ENCODE results near the gene TENT5A. TPM values are rescaled to one million over a fixed set of nuclear protein-coding genes. Genes with fewer than 3 reads are reported as not detected.
"Not testable (repeated sequence)": the region's sequence is repeated elsewhere in the genome, so short reads cannot be mapped to it uniquely, and the experiment has no call there.

Gene TENT5A
- total and polyA plus RNA-seq, 5 donors from 2014 or later: 1.2 to 4.8 (median 3.2) TPM

- Histone ChIP-seq H3K4me3 (ENCODE audit: low read depth, low read length) (peak overlapping the region; percentile 59), H3K36me3 (ENCODE audit: control insufficient read depth, insufficient read depth, low read length) (no peaks in the 10 kb centered on the region), H3K9me3 (ENCODE audit: control insufficient read depth in 2 of 2, low read length in 2 of 2) (no peaks in the 10 kb centered on the region), H3K27me3 (ENCODE audit: control insufficient read depth, insufficient read depth, low read length) (peaks cover 5% of the 10 kb centered on the region), H3K4me1 (ENCODE audit: control insufficient read depth, insufficient read depth, low read length, poor library complexity, severe bottlenecking) (peaks cover 16% of the 10 kb centered on the region), H3K27ac (ENCODE audit: insufficient read depth, low read length, poor library complexity, severe bottlenecking) (no peak overlapping the region)
- H3K9me3 Mint-ChIP-seq: peaks cover 0 to 2% (median 0%) of the 10 kb centered on the region in 7 donors
- peak overlapping the region in 3 of 4 donors; percentile 96 to 99 (median 97) for H3K4me3 Mint-ChIP-seq
- no peak overlapping the region for H3K27ac Mint-ChIP-seq
- peaks cover 0 to 51% (median 43%) of the 10 kb centered on the region in 4 donors for H3K4me1 Mint-ChIP-seq
- peaks cover 7% of the 10 kb centered on the region for H3K36me3 Mint-ChIP-seq
- H3K27me3 Mint-ChIP-seq: peaks cover 32% of the 10 kb centered on the region
- no peak for DNase-seq
- no peak for ATAC-seq (ENCODE audit: low read depth in 2 of 2)
Measured at GRCh38 chr6:81749707-81750106, 2.8 kb downstream of the TENT5A start.

- Mint-ChIP-seq H3K4me3 (peak overlapping the region in 1 of 4 donors; percentile 23), H3K36me3 (peaks cover 7% of the 10 kb centered on the region), H3K4me1 (peaks cover 0 to 51% (median 41%) of the 10 kb centered on the region in 4 donors), H3K27ac (no peak overlapping the region), H3K27me3 (peaks cover 26% of the 10 kb centered on the region), H3K9me3 (peaks cover 0 to 2% (median 0%) of the 10 kb centered on the region in 7 donors)
- no peak for DNase-seq
- no peak for ATAC-seq (ENCODE audit: low read depth in 2 of 2)
- Histone ChIP-seq H3K27me3 (ENCODE audit: control insufficient read depth, insufficient read depth, low read length) (peaks cover 5% of the 10 kb centered on the region), H3K4me3 (ENCODE audit: low read depth, low read length) (no peak overlapping the region), H3K36me3 (ENCODE audit: control insufficient read depth, insufficient read depth, low read length) (no peaks in the 10 kb centered on the region), H3K27ac (ENCODE audit: insufficient read depth, low read length, poor library complexity, severe bottlenecking) (no peak overlapping the region), H3K9me3 (ENCODE audit: control insufficient read depth in 2 of 2, low read length in 2 of 2) (no peaks in the 10 kb centered on the region), H3K4me1 (ENCODE audit: control insufficient read depth, insufficient read depth, low read length, poor library complexity, severe bottlenecking) (peaks cover 16% of the 10 kb centered on the region)
Measured at GRCh38 chr6:81748994-81749393, 3.5 kb downstream of the TENT5A start.

DNA sequence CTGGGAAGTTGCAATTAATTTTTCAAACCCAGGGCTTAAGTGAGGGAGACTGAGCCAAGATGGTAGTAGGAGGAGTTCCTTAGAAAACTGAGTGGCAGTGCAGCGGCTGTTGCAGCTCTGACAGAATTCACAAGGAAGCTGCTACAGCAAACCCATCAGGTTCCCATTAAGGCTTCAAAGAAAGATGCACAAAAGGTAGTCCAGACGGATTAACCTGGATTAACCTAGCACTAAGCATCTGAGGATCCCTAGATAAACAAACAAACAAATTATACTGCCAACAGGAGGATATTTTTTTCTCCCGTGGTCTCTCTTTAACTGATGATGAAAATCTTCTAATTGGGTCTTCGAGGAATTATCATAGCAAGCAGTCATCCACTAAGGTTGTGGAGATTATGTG lies 5.2 kb downstream of the TENT5A start:
- Histone ChIP-seq H3K27ac (ENCODE audit: insufficient read depth, low read length, poor library complexity, severe bottlenecking) (no peak overlapping the region), H3K36me3 (ENCODE audit: control insufficient read depth, insufficient read depth, low read length) (no peaks in the 10 kb centered on the region), H3K9me3 (ENCODE audit: control insufficient read depth in 2 of 2, low read length in 2 of 2) (no peaks in the 10 kb centered on the region), H3K4me3 (ENCODE audit: low read depth, low read length) (no peak overlapping the region), H3K27me3 (ENCODE audit: control insufficient read depth, insufficient read depth, low read length) (peaks cover 5% of the 10 kb centered on the region), H3K4me1 (ENCODE audit: control insufficient read depth, insufficient read depth, low read length, poor library complexity, severe bottlenecking) (peaks cover 16% of the 10 kb centered on the region)
- ATAC-seq (ENCODE audit: low read depth in 2 of 2) (no peak), DNase-seq (no peak)
- no peak overlapping the region for H3K4me3 Mint-ChIP-seq
- peaks cover 19% of the 10 kb centered on the region for H3K27me3 Mint-ChIP-seq
- no peaks in the 10 kb centered on the region for H3K9me3 Mint-ChIP-seq
- H3K4me1 Mint-ChIP-seq: peaks cover 0 to 44% (median 35%) of the 10 kb centered on the region in 4 donors
- H3K36me3 Mint-ChIP-seq: peaks cover 7% of the 10 kb centered on the region
- no peak overlapping the region for H3K27ac Mint-ChIP-seq

GRCh38 chr6:81744131-81744530 lies 8.3 kb downstream of the TENT5A start:
- Mint-ChIP-seq H3K4me1 (peaks cover 0 to 20% (median 13%) of the 10 kb centered on the region in 4 donors), H3K9me3 (no peaks in the 10 kb centered on the region), H3K27ac (no peak overlapping the region), H3K27me3 (no peaks in the 10 kb centered on the region), H3K4me3 (no peak overlapping the region), H3K36me3 (peaks cover 3% of the 10 kb centered on the region)
- Histone ChIP-seq H3K27me3 (ENCODE audit: control insufficient read depth, insufficient read depth, low read length) (no peaks in the 10 kb centered on the region), H3K27ac (ENCODE audit: insufficient read depth, low read length, poor library complexity, severe bottlenecking) (no peak overlapping the region), H3K4me1 (ENCODE audit: control insufficient read depth, insufficient read depth, low read length, poor library complexity, severe bottlenecking) (no peaks in the 10 kb centered on the region), H3K9me3 (ENCODE audit: control insufficient read depth in 2 of 2, low read length in 2 of 2) (no peaks in the 10 kb centered on the region), H3K4me3 (ENCODE audit: low read depth, low read length) (no peak overlapping the region), H3K36me3 (ENCODE audit: control insufficient read depth, insufficient read depth, low read length) (no peaks in the 10 kb centered on the region)
- no peak for ATAC-seq (ENCODE audit: low read depth in 2 of 2)
- no peak for DNase-seq

DNA sequence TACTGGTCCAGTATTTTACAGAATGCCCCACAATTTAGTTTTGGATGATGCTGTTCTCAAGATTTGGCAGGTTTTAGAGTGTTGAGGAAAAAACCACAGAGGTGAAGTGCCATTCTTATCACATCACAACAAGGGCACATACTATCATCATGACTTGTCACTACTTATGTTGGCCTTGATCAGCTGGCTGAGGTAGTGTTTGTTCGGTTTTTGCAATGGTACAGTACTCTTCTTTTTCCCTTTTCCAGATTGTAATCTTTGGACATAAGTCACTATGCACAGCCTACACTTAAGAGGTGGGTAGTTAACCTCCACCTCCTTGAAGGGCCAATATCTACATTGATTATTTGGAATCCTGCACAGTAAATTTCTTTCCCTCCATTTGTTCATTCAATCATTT lies 8.8 kb downstream of the TENT5A start:
- H3K4me1 Mint-ChIP-seq: peaks cover 0 to 16% (median 9%) of the 10 kb centered on the region in 4 donors
- no peaks in the 10 kb centered on the region for H3K9me3 ChIP-seq (ENCODE audit: control insufficient read depth in 2 of 2, low read length in 2 of 2)
- no peaks in the 10 kb centered on the region for H3K36me3 ChIP-seq (ENCODE audit: control insufficient read depth, insufficient read depth, low read length)
- H3K27ac ChIP-seq (ENCODE audit: insufficient read depth, low read length, poor library complexity, severe bottlenecking): no peak overlapping the region
- DNase-seq: no peak
- no peak overlapping the region for H3K4me3 ChIP-seq (ENCODE audit: low read depth, low read length)
- H3K27me3 Mint-ChIP-seq: no peaks in the 10 kb centered on the region
- H3K4me1 ChIP-seq (ENCODE audit: control insufficient read depth, insufficient read depth, low read length, poor library complexity, severe bottlenecking): no peaks in the 10 kb centered on the region
- ATAC-seq (ENCODE audit: low read depth in 2 of 2): no peak
- no peak overlapping the region for H3K27ac Mint-ChIP-seq
- no peak overlapping the region for H3K4me3 Mint-ChIP-seq
- peaks cover 3% of the 10 kb centered on the region for H3K36me3 Mint-ChIP-seq
- H3K9me3 Mint-ChIP-seq: no peaks in the 10 kb centered on the region
- H3K27me3 ChIP-seq (ENCODE audit: control insufficient read depth, insufficient read depth, low read length): no peaks in the 10 kb centered on the region

DNA sequence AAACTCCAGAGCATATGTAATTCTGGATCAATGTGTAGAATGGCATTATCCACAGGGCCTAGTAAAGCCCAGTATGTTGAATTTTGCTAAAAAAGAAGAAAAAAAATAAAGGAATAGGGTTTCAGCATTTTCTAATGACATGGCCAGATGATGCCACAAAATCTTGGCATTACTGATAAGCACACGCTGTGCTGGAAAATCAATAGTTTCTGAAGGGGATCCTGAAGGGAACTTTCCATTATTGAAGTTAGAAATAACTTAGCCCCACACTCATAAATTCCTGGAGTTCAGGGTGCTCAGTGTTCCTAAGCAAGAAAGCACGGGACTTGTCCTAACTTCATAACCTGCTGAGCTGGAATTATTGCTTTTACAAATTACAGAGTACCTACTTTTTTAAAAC lies 10.8 kb downstream of the TENT5A start:
- Mint-ChIP-seq H3K27ac (no peak overlapping the region), H3K9me3 (no peaks in the 10 kb centered on the region), H3K4me3 (no peak overlapping the region), H3K4me1 (peaks cover 0 to 7% (median 3%) of the 10 kb centered on the region in 4 donors), H3K27me3 (no peaks in the 10 kb centered on the region), H3K36me3 (no peaks in the 10 kb centered on the region)
- Histone ChIP-seq H3K4me3 (ENCODE audit: low read depth, low read length) (no peak overlapping the region), H3K4me1 (ENCODE audit: control insufficient read depth, insufficient read depth, low read length, poor library complexity, severe bottlenecking) (no peaks in the 10 kb centered on the region), H3K27ac (ENCODE audit: insufficient read depth, low read length, poor library complexity, severe bottlenecking) (no peak overlapping the region), H3K36me3 (ENCODE audit: control insufficient read depth, insufficient read depth, low read length) (no peaks in the 10 kb centered on the region), H3K27me3 (ENCODE audit: control insufficient read depth, insufficient read depth, low read length) (no peaks in the 10 kb centered on the region), H3K9me3 (ENCODE audit: control insufficient read depth in 2 of 2, low read length in 2 of 2) (no peaks in the 10 kb centered on the region)
- ATAC-seq (ENCODE audit: low read depth in 2 of 2): no peak
- DNase-seq: no peak

DNA sequence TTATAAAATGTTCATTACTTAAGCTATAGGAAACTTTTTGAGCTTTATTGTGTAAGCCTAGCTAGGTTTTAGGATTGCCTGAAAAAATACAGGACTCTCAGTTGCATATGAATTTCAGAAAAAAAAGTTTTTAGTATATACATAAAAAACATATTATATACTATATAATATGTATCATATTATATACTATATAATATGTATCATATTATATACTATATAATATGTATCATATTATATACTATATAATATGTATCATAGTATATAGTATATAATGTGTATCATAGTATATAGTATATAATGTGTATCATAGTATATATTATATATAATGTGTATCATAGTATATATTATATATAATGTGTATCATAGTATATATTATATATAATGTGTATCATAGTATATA lies 11.9 kb downstream of the TENT5A start:
- not testable (repeated sequence) for H3K4me1 Mint-ChIP-seq; H3K27me3 Mint-ChIP-seq; H3K27me3 ChIP-seq (ENCODE audit: control insufficient read depth, insufficient read depth, low read length); H3K9me3 ChIP-seq (ENCODE audit: control insufficient read depth in 2 of 2, low read length in 2 of 2); H3K4me1 ChIP-seq (ENCODE audit: control insufficient read depth, insufficient read depth, low read length, poor library complexity, severe bottlenecking); H3K4me3 ChIP-seq (ENCODE audit: low read depth, low read length); ATAC-seq (ENCODE audit: low read depth in 2 of 2); H3K4me3 Mint-ChIP-seq; H3K27ac Mint-ChIP-seq; H3K27ac ChIP-seq (ENCODE audit: insufficient read depth, low read length, poor library complexity, severe bottlenecking); H3K36me3 ChIP-seq (ENCODE audit: control insufficient read depth, insufficient read depth, low read length); H3K9me3 Mint-ChIP-seq; H3K36me3 Mint-ChIP-seq; DNase-seq

Data from CD4-positive, CD25-positive, alpha-beta regulatory T cell (primary cell).